Parathyroid adenoma (tissue), 2 donors: ENCODE measurements around the gene RIC8A.
"Not testable (repeated sequence)": the region's sequence is repeated elsewhere in the genome, so short reads cannot be mapped to it uniquely, and the experiment has no call there.

ENCODE experiments used
- H2AFZ ChIP-seq: fragments of 300-600 bp; sonication (generic); one replicate; pipeline ENCODE4 v1.7.0; 2017; ENCODE audit warnings: antibody characterized with exemption, mild to moderate bottlenecking
- H3K27ac ChIP-seq: fragments of 300-600 bp; sonication (generic); one replicate; pipeline ENCODE4 v1.7.0; 2017
- H3K27me3 ChIP-seq: fragments of 300-600 bp; sonication (generic); one replicate; pipeline ENCODE4 v1.7.0; 2017; ENCODE audit warnings: low read length; ENCODE audit not compliant: control insufficient read depth, insufficient read depth
- H3K36me3 ChIP-seq: fragments of 300-600 bp; sonication (generic); one replicate; pipeline ENCODE4 v1.7.0; 2017; ENCODE audit warnings: low read length; ENCODE audit not compliant: control insufficient read depth, insufficient read depth
- H3K4me1 ChIP-seq: fragments of 300-600 bp; sonication (generic); one replicate; pipeline ENCODE4 v1.7.0; 2017; ENCODE audit warnings: control low read depth
- H3K4me2 ChIP-seq: fragments of 300-600 bp; sonication (generic); one replicate; pipeline ENCODE4 v1.7.0; 2017; ENCODE audit warnings: low read length
- H3K4me3 ChIP-seq: fragments of 300-600 bp; sonication (generic); one replicate; pipeline ENCODE4 v1.7.0; 2017; ENCODE audit warnings: low read depth, low read length
- H3K79me2 ChIP-seq: fragments of 300-600 bp; sonication (generic); one replicate; pipeline ENCODE4 v1.7.0; 2017; ENCODE audit warnings: control low read depth
- H3K9ac ChIP-seq: fragments of 300-600 bp; sonication (generic); one replicate; pipeline ENCODE4 v1.7.0; 2017; ENCODE audit warnings: mild to moderate bottlenecking
- H3K9me3 ChIP-seq: fragments of 300-600 bp; sonication (generic); one replicate; pipeline ENCODE4 v1.7.0; 2017; ENCODE audit warnings: low read length; ENCODE audit not compliant: control insufficient read depth
- CTCF ChIP-seq: fragments of 300-600 bp; sonication (generic); IDR thresholded peaks from one replicate; pipeline ENCODE4 v1.7.0; 2017; ENCODE audit warnings: antibody characterized with exemption, mild to moderate bottlenecking
- donor health status: primary hyperparathyroidism.

The RIC8A gene

GRCh38 chr11:218815-219593 is 11.5 kb downstream of the RIC8A start:
- no peak for TF ChIP-seq CTCF
- no peaks in the 10 kb centered on the region for H3K36me3 ChIP-seq

GRCh38 chr11:220641-221215 is 13.2 kb downstream of the RIC8A start:
- H3K9ac ChIP-seq, H3K27ac ChIP-seq, H2AFZ ChIP-seq, H3K4me1 ChIP-seq, H3K4me3 ChIP-seq, H3K79me2 ChIP-seq, H3K36me3 ChIP-seq, H3K9me3 ChIP-seq, H3K27me3 ChIP-seq, H3K4me2 ChIP-seq: not testable (repeated sequence)

More at GRCh38 chr11:218815-219593, 11.5 kb downstream of the RIC8A start:
- Histone ChIP-seq H3K27ac (no peak overlapping the region), H3K27me3 (no peaks in the 10 kb centered on the region), H3K9me3 (no peaks in the 10 kb centered on the region), H3K79me2 (no peaks in the 10 kb centered on the region), H2AFZ (no peak overlapping the region), H3K4me1 (no peaks in the 10 kb centered on the region), H3K9ac (no peak overlapping the region), H3K4me3 (no peak overlapping the region), H3K4me2 (no peak overlapping the region)

GRCh38 chr11:221539-221938 is 14.0 kb downstream of the RIC8A start:
- Histone ChIP-seq H3K4me3 (no peak overlapping the region), H3K27ac (no peak overlapping the region), H3K27me3 (no peaks in the 10 kb centered on the region), H3K9me3 (no peaks in the 10 kb centered on the region), H3K36me3 (no peaks in the 10 kb centered on the region), H3K79me2 (no peaks in the 10 kb centered on the region), H2AFZ (no peak overlapping the region), H3K9ac (no peak overlapping the region), H3K4me1 (no peaks in the 10 kb centered on the region), H3K4me2 (no peak overlapping the region)
- TF ChIP-seq CTCF = no peak

- Histone ChIP-seq H3K27ac (no peak overlapping the region), H3K4me2 (no peak overlapping the region), H3K27me3 (no peaks in the 10 kb centered on the region), H3K79me2 (no peaks in the 10 kb centered on the region), H3K36me3 (no peaks in the 10 kb centered on the region), H3K9ac (no peak overlapping the region), H3K4me1 (no peaks in the 10 kb centered on the region), H3K4me3 (no peak overlapping the region), H2AFZ (no peak overlapping the region), H3K9me3 (no peaks in the 10 kb centered on the region)
- TF ChIP-seq CTCF = no peak
These were observed 14.7 kb downstream of the RIC8A start for GRCh38 chr11:221998-222789.

GRCh38 chr11:223026-223789 is 15.7 kb downstream of the RIC8A start:
- Histone ChIP-seq H3K27me3 (no peaks in the 10 kb centered on the region), H3K9ac (no peak overlapping the region), H2AFZ (no peak overlapping the region), H3K4me2 (no peak overlapping the region), H3K36me3 (no peaks in the 10 kb centered on the region), H3K27ac (no peak overlapping the region), H3K4me1 (no peaks in the 10 kb centered on the region), H3K9me3 (no peaks in the 10 kb centered on the region), H3K79me2 (no peaks in the 10 kb centered on the region), H3K4me3 (no peak overlapping the region)
- TF ChIP-seq CTCF = no peak
